ENCODE measurements around the gene EXOSC3.
A peak's percentile ranks its signal among the peaks of the same experiment; 100 is the strongest.
"Not testable (repeated sequence)": the region's sequence is repeated elsewhere in the genome, so short reads cannot be mapped to it uniquely, and the experiment has no call there.

The EXOSC3 gene

GRCh38 chr9:37775216-37775919 is 9.5 kb downstream of the EXOSC3 start:
- DNase-seq (ENCODE audit: low read depth), result no peak

GRCh38 chr9:37769995-37770394 is 14.9 kb downstream of the EXOSC3 start:
- DNase-seq (ENCODE audit: low read depth), result no peak

- no peak for DNase-seq (ENCODE audit: low read depth)
Measured at GRCh38 chr9:37769306-37769705, 15.6 kb downstream of the EXOSC3 start.

GRCh38 chr9:37765263-37765662 is 19.6 kb downstream of the EXOSC3 start:
- not testable (repeated sequence) for DNase-seq (ENCODE audit: low read depth)

- peak; percentile 29 for DNase-seq (ENCODE audit: low read depth)
Measured at GRCh38 chr9:37761511-37761910, 23.4 kb downstream of the EXOSC3 start.

GRCh38 chr9:37760416-37761161 is 24.3 kb downstream of the EXOSC3 start:
- DNase-seq (ENCODE audit: low read depth), result peak; percentile 70

GRCh38 chr9:37758747-37759146 is 26.1 kb downstream of the EXOSC3 start:
- no peak for DNase-seq (ENCODE audit: low read depth)

- no peak for DNase-seq (ENCODE audit: low read depth)
Measured at GRCh38 chr9:37753489-37754190, 31.2 kb downstream of the EXOSC3 start, which contains the start of gene TRMT10B. Gene TRMT10B (plus strand): TSS chr9:37753805. CDS start chr9:37761932, 8,127 bp downstream.

- no peak for DNase-seq (ENCODE audit: low read depth)
Measured at GRCh38 chr9:37752642-37753488, 32.0 kb downstream of the EXOSC3 start.

- DNase-seq (ENCODE audit: low read depth), result not testable (repeated sequence)
Measured at GRCh38 chr9:37752112-37752511, 32.8 kb downstream of the EXOSC3 start.

GRCh38 chr9:37751704-37752103 is 33.2 kb downstream of the EXOSC3 start:
- not testable (repeated sequence) for DNase-seq (ENCODE audit: low read depth)

GRCh38 chr9:37751186-37751585 is 33.7 kb downstream of the EXOSC3 start:
- no peak for DNase-seq (ENCODE audit: low read depth)

GRCh38 chr9:37749129-37749528 is 35.7 kb downstream of the EXOSC3 start:
- DNase-seq (ENCODE audit: low read depth), result no peak

- DNase-seq (ENCODE audit: low read depth), result peak; percentile 36
Measured at GRCh38 chr9:37747271-37747753, 37.6 kb downstream of the EXOSC3 start.

GRCh38 chr9:37746448-37747270 is 38.2 kb downstream of the EXOSC3 start:
- DNase-seq (ENCODE audit: low read depth), result no peak

- DNase-seq (ENCODE audit: low read depth), result no peak
Measured at GRCh38 chr9:37745970-37746369, 38.9 kb downstream of the EXOSC3 start.

GRCh38 chr9:37740631-37741328 is 44.1 kb downstream of the EXOSC3 start:
- DNase-seq (ENCODE audit: low read depth), result no peak

GRCh38 chr9:37740128-37740527 is 44.7 kb downstream of the EXOSC3 start:
- DNase-seq (ENCODE audit: low read depth), result no peak

GRCh38 chr9:37739222-37739621 is 45.6 kb downstream of the EXOSC3 start:
- DNase-seq (ENCODE audit: low read depth), result no peak

GRCh38 chr9:37732952-37733351 is 51.9 kb downstream of the EXOSC3 start:
- no peak for DNase-seq (ENCODE audit: low read depth)

Data from HS-5 (cell line).